ENCODE results near the gene ASB6.

ASB6 gene

GRCh38 chr9:129653823-129654553, 12.0 kb upstream of the ASB6 start:
- TF ChIP-seq, protein P1, sequence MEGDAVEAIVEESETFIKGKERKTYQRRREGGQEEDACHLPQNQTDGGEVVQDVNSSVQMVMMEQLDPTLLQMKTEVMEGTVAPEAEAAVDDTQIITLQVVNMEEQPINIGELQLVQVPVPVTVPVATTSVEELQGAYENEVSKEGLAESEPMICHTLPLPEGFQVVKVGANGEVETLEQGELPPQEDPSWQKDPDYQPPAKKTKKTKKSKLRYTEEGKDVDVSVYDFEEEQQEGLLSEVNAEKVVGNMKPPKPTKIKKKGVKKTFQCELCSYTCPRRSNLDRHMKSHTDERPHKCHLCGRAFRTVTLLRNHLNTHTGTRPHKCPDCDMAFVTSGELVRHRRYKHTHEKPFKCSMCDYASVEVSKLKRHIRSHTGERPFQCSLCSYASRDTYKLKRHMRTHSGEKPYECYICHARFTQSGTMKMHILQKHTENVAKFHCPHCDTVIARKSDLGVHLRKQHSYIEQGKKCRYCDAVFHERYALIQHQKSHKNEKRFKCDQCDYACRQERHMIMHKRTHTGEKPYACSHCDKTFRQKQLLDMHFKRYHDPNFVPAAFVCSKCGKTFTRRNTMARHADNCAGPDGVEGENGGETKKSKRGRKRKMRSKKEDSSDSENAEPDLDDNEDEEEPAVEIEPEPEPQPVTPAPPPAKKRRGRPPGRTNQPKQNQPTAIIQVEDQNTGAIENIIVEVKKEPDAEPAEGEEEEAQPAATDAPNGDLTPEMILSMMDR (IDR thresholded peaks at IDR 0.05; ENCODE audit: borderline replicate concordance, insufficient read depth, low read depth, low read length) = no peak
- no peak overlapping the region for H3K4me3 ChIP-seq (ENCODE audit: low read depth, low read length)

DNA sequence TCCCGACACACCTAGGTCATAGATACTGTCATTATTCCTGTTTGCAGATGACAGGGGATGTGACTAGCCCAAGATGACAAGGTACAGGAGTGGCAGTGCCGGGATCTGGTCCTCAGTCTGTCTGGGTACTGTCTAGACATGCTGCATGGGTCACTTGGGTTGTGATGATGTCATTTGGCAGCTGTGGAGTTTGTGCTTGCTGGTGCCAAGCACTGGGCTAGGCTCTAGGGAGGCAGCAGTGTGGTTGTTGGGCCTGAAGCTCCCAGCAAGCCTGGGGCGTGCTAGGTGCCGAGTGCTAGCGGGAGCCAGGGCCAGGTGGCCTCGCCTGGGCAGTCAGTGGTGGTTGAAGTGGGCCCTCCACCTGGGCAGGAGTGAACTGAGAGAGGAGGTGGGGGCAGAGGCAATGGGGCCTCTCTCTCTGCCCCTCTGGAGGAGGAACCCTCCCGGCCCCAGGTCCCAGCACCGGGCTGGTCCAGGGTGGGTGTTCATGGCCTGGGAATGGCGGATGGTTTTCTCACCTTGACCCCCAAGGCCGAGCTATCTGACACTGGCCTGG, 8.8 kb upstream of the ASB6 start:
- H3K4me3 ChIP-seq (ENCODE audit: low read depth, low read length) = no peak overlapping the region
- TF ChIP-seq, protein P1 (IDR thresholded peaks at IDR 0.05; ENCODE audit: borderline replicate concordance, insufficient read depth, low read depth, low read length) = no peak

- TF ChIP-seq, protein P1 (IDR thresholded peaks at IDR 0.05; ENCODE audit: borderline replicate concordance, insufficient read depth, low read depth, low read length) = no peak
- H3K4me3 ChIP-seq (ENCODE audit: low read depth, low read length) = no peak overlapping the region
Observed at GRCh38 chr9:129649726-129650679, 8.1 kb upstream of the ASB6 start.

DNA sequence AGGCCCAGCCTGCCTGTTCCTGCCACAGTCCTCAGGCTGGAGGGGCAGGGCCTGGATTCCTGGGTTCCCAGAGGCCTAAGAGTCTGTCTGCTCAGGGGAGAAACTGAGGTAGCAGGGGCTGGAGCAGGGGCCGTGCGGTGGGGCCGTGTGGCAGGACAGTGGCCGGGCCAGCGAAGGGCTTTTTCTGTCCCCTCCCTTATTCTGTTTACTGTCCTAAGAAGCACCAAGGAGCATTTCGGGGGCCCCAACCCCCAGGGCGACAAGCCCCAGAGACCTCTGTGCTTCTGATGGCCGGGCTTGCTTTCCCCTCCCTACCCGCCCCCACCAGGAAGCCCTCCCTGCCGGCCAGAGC, 6.8 kb upstream of the ASB6 start:
- TF ChIP-seq, protein P1 (IDR thresholded peaks at IDR 0.05; ENCODE audit: borderline replicate concordance, insufficient read depth, low read depth, low read length) = no peak
- H3K4me3 ChIP-seq (ENCODE audit: low read depth, low read length) = no peak overlapping the region

- H3K4me3 ChIP-seq (ENCODE audit: low read depth, low read length) = no peak overlapping the region
- TF ChIP-seq, protein P1 (IDR thresholded peaks at IDR 0.05; ENCODE audit: borderline replicate concordance, insufficient read depth, low read depth, low read length) = no peak
Observed at GRCh38 chr9:129648092-129648763, 6.3 kb upstream of the ASB6 start.

GRCh38 chr9:129647635-129648034, 5.7 kb upstream of the ASB6 start:
- H3K4me3 ChIP-seq (ENCODE audit: low read depth, low read length) = no peak overlapping the region
- TF ChIP-seq, protein P1 (IDR thresholded peaks at IDR 0.05; ENCODE audit: borderline replicate concordance, insufficient read depth, low read depth, low read length) = no peak

Data from GM12875 (cell line).